Smooth muscle cell of the brain vasculature (primary cell): ENCODE measurements around the gene CDC123.

Source experiments
- DNase-seq: peaks from one replicate; pipeline ENCODE4 v3.0.0-alpha.2; 2012; ENCODE audit warnings: low read depth, low spot score

Gene CDC123

GRCh38 chr10:12299222-12299965, 103.4 kb downstream of the CDC123 start:
- no peak for DNase-seq
